Keratinocyte (primary cell): ENCODE results near the gene ZSWIM6. TPM values are rescaled to one million over a fixed set of nuclear protein-coding genes. Genes with fewer than 3 reads are reported as not detected.
"Not testable (repeated sequence)": the region's sequence is repeated elsewhere in the genome, so short reads cannot be mapped to it uniquely, and the experiment has no call there.

ENCODE experiments used
- DNase-seq: peaks from one replicate; pipeline ENCODE4 v3.0.0-alpha.2; 2011; ENCODE audit warnings: low read depth, missing footprints, low spot score
- FAIRE-seq: peaks from 2 replicates; lab custom pipeline; 2011; peaks lifted over from hg19 to GRCh38; lab: Jason Lieb, UNC
- H2AFZ ChIP-seq: 2 replicates; pipeline ENCODE4 v1.6.0; 2012; ENCODE audit warnings: low read length, control low read depth, inconsistent platforms; ENCODE audit not compliant: control insufficient read depth
- H3K27ac ChIP-seq: 2 replicates; pipeline ENCODE4 v1.5.1; 2011; ENCODE audit warnings: low read length; ENCODE audit not compliant: control insufficient read depth, insufficient read depth
- H3K27me3 ChIP-seq: 3 replicates; pipeline ENCODE4 v1.6.0; 2011; ENCODE audit warnings: low read length; ENCODE audit not compliant: control insufficient read depth, insufficient read depth; ENCODE audit errors: extremely low read depth
- H3K36me3 ChIP-seq, 2 experiments: 2 replicates in 1 of 2; 3 replicates in 1 of 2; pipeline ENCODE4 v1.5.1; 2011; ENCODE audit warnings: low read length in 2 of 2, mild to moderate bottlenecking in 1 of 2; ENCODE audit not compliant: control insufficient read depth in 2 of 2, insufficient read depth in 2 of 2; ENCODE audit errors: extremely low read depth in 1 of 2
- H3K4me1 ChIP-seq: 3 replicates; pipeline ENCODE4 v1.5.1; 2011; ENCODE audit warnings: low read length; ENCODE audit not compliant: control insufficient read depth, insufficient read depth; ENCODE audit errors: extremely low read depth
- H3K4me2 ChIP-seq: 3 replicates; pipeline ENCODE4 v1.6.0; 2011; ENCODE audit warnings: low read depth, low read length; ENCODE audit not compliant: control insufficient read depth, insufficient read depth; ENCODE audit errors: extremely low read depth
- H3K4me3 ChIP-seq, 3 experiments: fragments of 200-600 bp in 1 of 3; sonication (generic) in 1 of 3; 2 replicates in 2 of 3; 3 replicates in 1 of 3; pipeline ENCODE4 v1.5.1; 2011 to 2016; ENCODE audit warnings: low read length in 3 of 3, mild to moderate bottlenecking in 3 of 3, control low read depth in 2 of 3, inconsistent platforms in 1 of 3, low read depth in 1 of 3, mixed read lengths in 1 of 3, mixed run types in 1 of 3, moderate library complexity in 1 of 3; ENCODE audit not compliant: control insufficient read depth in 2 of 3, insufficient read depth in 2 of 3; ENCODE audit errors: extremely low read depth in 1 of 3
- H3K79me2 ChIP-seq: 2 replicates; pipeline ENCODE4 v1.6.0; 2012; ENCODE audit warnings: low read length; ENCODE audit not compliant: control insufficient read depth, insufficient read depth
- H3K9ac ChIP-seq: 3 replicates; pipeline ENCODE4 v1.6.0; 2011; ENCODE audit warnings: low read length; ENCODE audit not compliant: control insufficient read depth, insufficient read depth; ENCODE audit errors: extremely low read depth
- H3K9me1 ChIP-seq: 3 replicates; pipeline ENCODE4 v1.6.0; 2011; ENCODE audit warnings: low read length; ENCODE audit not compliant: control insufficient read depth, insufficient read depth; ENCODE audit errors: extremely low read depth
- H3K9me3 ChIP-seq: 2 replicates; pipeline ENCODE4 v1.5.1; 2012; ENCODE audit warnings: low read depth, low read length; ENCODE audit not compliant: control insufficient read depth
- H4K20me1 ChIP-seq: 3 replicates; pipeline ENCODE4 v1.6.0; 2011; ENCODE audit warnings: low read length; ENCODE audit not compliant: control insufficient read depth, insufficient read depth; ENCODE audit errors: extremely low read depth
- EZH2 ChIP-seq: IDR thresholded peaks from one replicate; pipeline ENCODE4 v1.6.1; 2012; ENCODE audit warnings: inconsistent platforms, mild to moderate bottlenecking, low read length, moderate library complexity
- dilution Hi-C: fragments of 300-500 bp; cut with MboI; formaldehyde crosslinking; loops from one replicate; pipeline ENCODE4 v1.7.0; 2020; ENCODE audit warnings: low sequenced_read_pairs; ENCODE audit not compliant: extremely low pct_ligation_motif_present
- polyA plus RNA-seq, 5 experiments: library from polyadenylated mRNA; depleted of rRNA in 3 of 5; stranded (reverse) in 3 of 5; stranded (forward) in 1 of 5; unstranded in 1 of 5; fragments of >200 nt; gene quantifications; 1 replicate in 1 of 5; 2 replicates in 3 of 5; 3 replicates in 1 of 5; pipeline versions ENCODE4 v1.2.1 to v1.2.3, GENCODE V29; 2011 to 2012; ENCODE audit warnings: missing spikeins in 2 of 5, low read depth in 1 of 5, low replicate concordance in 1 of 5
- TF ChIP-seq, protein P1 (sequence below), 3 experiments: IDR thresholded peaks in 1 of 3; conservative IDR thresholded peaks in 1 of 3; optimal IDR thresholded peaks in 1 of 3; 2 replicates in 2 of 3; 3 replicates in 1 of 3; pipeline versions ENCODE3 to v1.5.1; 2011; ENCODE audit warnings: low read length in 3 of 3, mild to moderate bottlenecking in 3 of 3, moderate library complexity in 2 of 3, control low read depth in 1 of 3, inconsistent platforms in 1 of 3; ENCODE audit not compliant: insufficient read depth in 2 of 3; ENCODE audit errors: extremely low read depth in 1 of 3

ZSWIM6 gene
- polyA plus RNA-seq, 1 donor (not counting 4 experiments of a cell fraction or from before 2014, with no cell fraction given) = 9.9 TPM

GRCh38 chr5:61419106-61419505 is 87.0 kb downstream of the ZSWIM6 start:
- H4K20me1 ChIP-seq = peaks cover 2% of the 10 kb centered on the region
- no peak overlapping the region for H2AFZ ChIP-seq
- H3K27me3 ChIP-seq = no peaks in the 10 kb centered on the region
- H3K4me2 ChIP-seq = no peak overlapping the region
- H3K79me2 ChIP-seq = peaks cover 57% of the 10 kb centered on the region
- no peaks in the 10 kb centered on the region for H3K36me3 ChIP-seq
- TF ChIP-seq EZH2 = no peak
- TF ChIP-seq, protein P1, sequence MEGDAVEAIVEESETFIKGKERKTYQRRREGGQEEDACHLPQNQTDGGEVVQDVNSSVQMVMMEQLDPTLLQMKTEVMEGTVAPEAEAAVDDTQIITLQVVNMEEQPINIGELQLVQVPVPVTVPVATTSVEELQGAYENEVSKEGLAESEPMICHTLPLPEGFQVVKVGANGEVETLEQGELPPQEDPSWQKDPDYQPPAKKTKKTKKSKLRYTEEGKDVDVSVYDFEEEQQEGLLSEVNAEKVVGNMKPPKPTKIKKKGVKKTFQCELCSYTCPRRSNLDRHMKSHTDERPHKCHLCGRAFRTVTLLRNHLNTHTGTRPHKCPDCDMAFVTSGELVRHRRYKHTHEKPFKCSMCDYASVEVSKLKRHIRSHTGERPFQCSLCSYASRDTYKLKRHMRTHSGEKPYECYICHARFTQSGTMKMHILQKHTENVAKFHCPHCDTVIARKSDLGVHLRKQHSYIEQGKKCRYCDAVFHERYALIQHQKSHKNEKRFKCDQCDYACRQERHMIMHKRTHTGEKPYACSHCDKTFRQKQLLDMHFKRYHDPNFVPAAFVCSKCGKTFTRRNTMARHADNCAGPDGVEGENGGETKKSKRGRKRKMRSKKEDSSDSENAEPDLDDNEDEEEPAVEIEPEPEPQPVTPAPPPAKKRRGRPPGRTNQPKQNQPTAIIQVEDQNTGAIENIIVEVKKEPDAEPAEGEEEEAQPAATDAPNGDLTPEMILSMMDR (optimal IDR thresholded peaks at IDR 0.05 in 1 of 3, IDR thresholded peaks at IDR 0.05 in 1 of 3, conservative IDR thresholded peaks at IDR 0.05 in 1 of 3; ENCODE audit: extremely low read depth in 1 of 3, insufficient read depth in 2 of 3, low read length in 3 of 3) = no peak
- dilution Hi-C loops = no loop called here
- H3K9me1 ChIP-seq = peaks cover 2% of the 10 kb centered on the region
- FAIRE-seq (no peak), DNase-seq (no peak)
- no peaks in the 10 kb centered on the region for H3K9me3 ChIP-seq
- H3K4me3 ChIP-seq = no peak overlapping the region
- peaks cover 14% of the 10 kb centered on the region for H3K4me1 ChIP-seq
- no peak overlapping the region for H3K27ac ChIP-seq
- no peak overlapping the region for H3K9ac ChIP-seq

DNA sequence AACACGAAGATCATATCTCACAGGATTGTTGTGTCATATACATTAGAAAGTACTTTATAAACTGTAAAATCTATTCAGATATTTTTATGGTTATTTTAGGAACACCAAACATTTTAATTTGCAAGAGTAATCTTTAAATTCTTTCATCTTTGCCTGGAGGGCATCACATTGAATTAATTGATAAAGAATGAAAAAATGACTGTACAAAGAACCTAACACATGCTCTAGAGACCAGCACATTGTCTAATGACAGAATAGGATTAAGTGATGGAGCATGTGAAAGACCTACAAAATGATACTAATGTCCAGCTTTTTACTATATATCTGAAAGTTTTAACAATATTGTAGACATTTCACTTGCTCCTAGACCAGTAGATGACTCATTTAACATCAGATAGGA is 88.0 kb downstream of the ZSWIM6 start:
- H3K36me3 ChIP-seq = no peaks in the 10 kb centered on the region
- peaks cover 2% of the 10 kb centered on the region for H3K9me1 ChIP-seq
- peaks cover 14% of the 10 kb centered on the region for H3K4me1 ChIP-seq
- FAIRE-seq (no peak), DNase-seq (no peak)
- no peak overlapping the region for H3K27ac ChIP-seq
- H3K27me3 ChIP-seq = no peaks in the 10 kb centered on the region
- no peak overlapping the region for H3K4me2 ChIP-seq
- H3K9me3 ChIP-seq = no peaks in the 10 kb centered on the region
- peaks cover 50% of the 10 kb centered on the region for H3K79me2 ChIP-seq
- TF ChIP-seq EZH2 = no peak
- TF ChIP-seq, protein P1 (optimal IDR thresholded peaks at IDR 0.05 in 1 of 3, IDR thresholded peaks at IDR 0.05 in 1 of 3, conservative IDR thresholded peaks at IDR 0.05 in 1 of 3; ENCODE audit: extremely low read depth in 1 of 3, insufficient read depth in 2 of 3, low read length in 3 of 3) = no peak
- no peak overlapping the region for H3K9ac ChIP-seq
- dilution Hi-C loops = no loop called here
- H4K20me1 ChIP-seq = no peaks in the 10 kb centered on the region
- H3K4me3 ChIP-seq = no peak overlapping the region
- no peak overlapping the region for H2AFZ ChIP-seq

DNA sequence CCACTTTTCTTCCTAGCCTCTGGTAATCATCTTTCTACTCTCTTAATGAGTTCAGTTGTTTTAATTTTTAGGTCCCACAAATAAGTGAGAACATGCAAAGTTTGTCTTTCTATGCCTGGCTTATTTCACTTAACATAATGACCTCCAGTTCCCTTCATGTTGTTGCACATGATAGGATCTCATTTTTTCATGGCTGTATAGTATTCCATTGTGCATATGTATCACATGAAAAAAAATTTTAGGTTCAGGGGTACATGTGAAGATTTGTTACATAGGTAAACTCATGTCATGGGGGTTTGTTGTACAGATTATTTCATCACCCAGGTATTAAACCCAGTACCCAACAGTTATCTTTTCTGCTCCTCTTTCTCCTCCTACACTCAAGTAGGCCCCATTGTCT is 89.2 kb downstream of the ZSWIM6 start:
- dilution Hi-C loops, H3K9ac ChIP-seq, FAIRE-seq: not testable (repeated sequence)

More for the DNA sequence above, 89.2 kb downstream of the ZSWIM6 start:
- H3K79me2 ChIP-seq = peaks cover 46% of the 10 kb centered on the region
- not testable (repeated sequence) for DNase-seq, H3K9me1 ChIP-seq, H3K27me3 ChIP-seq, H4K20me1 ChIP-seq, H2AFZ ChIP-seq, H3K27ac ChIP-seq, H3K9me3 ChIP-seq, H3K36me3 ChIP-seq, H3K4me2 ChIP-seq, H3K4me1 ChIP-seq, H3K4me3 ChIP-seq
